GM21381 (cell line): ENCODE results near the gene DLX4.

Experiments used
- ATAC-seq: cut with Tn5 transposase; IDR thresholded peaks from one replicate; pipeline ENCODE4 v1.9.1; 2021; ENCODE audit warnings: mild to moderate bottlenecking, moderate library complexity; ENCODE audit not compliant: unreplicated experiment

Gene DLX4

GRCh38 chr17:49985310-49985990, 16.5 kb downstream of the DLX4 start:
- ATAC-seq: no peak

GRCh38 chr17:49986396-49987289, 17.7 kb downstream of the DLX4 start:
- ATAC-seq: no peak

- no peak for ATAC-seq
Observed at GRCh38 chr17:49987290-49987585, 18.2 kb downstream of the DLX4 start.

GRCh38 chr17:49987681-49988441, 18.9 kb downstream of the DLX4 start:
- no peak for ATAC-seq

DNA sequence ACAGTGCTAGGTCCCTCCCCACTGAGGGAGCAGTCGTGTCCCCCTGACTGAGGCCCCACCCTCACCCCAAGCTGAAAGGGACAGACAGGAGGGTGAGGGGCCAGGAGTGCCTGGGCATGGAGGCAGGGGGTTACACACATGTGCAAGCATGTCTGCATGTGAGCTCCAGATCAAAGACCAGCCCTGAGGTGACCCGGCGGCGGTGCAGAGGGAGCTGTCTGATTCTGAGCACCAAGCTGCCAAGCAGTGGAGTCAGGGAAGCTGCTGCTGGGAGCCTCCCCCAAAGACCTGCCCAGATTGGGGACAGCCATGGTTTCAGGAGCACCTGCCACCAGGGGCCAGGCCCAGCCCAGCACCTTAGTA, 20.5 kb downstream of the DLX4 start:
- no peak for ATAC-seq

DNA sequence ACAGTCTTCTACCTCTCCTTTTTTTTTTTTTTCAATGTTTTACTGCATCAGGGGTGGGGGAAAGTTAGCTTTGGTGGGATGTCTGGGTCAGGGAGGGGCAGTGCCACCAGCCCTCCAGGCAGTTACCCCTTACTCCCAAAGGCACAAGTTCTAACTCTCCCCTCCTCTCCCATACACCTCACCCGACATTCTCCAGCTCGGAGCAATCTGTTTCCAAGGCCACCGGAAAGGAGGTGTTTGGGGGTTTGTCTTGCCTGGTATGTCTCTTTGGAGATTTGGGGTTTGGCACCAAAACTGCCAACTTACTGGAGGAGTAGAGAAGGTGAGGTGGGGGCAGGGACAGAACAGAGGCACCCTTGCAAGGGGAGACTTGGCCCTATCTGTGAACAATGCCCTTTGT, 21.3 kb downstream of the DLX4 start:
- ATAC-seq: no peak

DNA sequence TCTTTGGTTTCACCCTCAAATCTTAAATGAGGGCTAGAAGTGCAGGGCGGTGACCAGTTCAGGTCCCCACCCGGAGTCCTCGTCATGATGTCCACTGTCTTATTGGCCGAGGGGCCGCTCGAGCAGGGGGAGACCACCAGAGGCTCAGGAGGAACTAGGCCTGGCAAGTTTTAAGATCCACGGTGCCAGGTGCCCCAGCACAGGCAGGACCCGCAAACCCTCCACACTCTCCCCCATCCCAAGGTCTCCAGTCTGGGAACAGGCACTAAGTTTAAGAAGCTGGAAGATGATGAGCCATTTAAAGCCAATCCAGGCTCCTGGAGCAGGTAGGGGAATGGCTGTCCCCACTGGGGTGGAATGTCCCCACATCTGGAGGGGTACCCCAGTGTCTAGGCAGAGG, 21.9 kb downstream of the DLX4 start:
- ATAC-seq: no peak

DNA sequence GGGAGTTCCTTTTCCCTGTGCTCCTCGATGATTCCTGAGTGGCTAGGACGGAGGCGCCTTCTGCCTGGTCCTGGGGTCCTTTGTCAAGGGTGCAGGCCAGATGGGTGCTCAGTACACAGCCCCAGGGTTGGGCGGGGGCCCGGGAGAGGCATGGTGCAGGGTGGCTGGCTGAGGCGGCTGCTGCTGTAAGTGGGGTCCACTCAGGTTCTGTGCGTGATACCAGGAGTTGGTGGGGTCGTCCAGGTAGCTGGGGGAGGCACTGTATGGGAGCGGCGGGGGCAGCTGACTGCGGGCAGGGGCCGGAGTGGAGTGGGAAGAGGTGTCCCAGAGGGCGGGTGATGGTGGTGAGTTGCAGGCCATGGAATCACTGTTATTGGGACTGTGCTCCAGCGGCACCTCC, 22.4 kb downstream of the DLX4 start:
- no peak for ATAC-seq

- ATAC-seq: no peak
Observed at GRCh38 chr17:49992191-49992932, 23.4 kb downstream of the DLX4 start.

DNA sequence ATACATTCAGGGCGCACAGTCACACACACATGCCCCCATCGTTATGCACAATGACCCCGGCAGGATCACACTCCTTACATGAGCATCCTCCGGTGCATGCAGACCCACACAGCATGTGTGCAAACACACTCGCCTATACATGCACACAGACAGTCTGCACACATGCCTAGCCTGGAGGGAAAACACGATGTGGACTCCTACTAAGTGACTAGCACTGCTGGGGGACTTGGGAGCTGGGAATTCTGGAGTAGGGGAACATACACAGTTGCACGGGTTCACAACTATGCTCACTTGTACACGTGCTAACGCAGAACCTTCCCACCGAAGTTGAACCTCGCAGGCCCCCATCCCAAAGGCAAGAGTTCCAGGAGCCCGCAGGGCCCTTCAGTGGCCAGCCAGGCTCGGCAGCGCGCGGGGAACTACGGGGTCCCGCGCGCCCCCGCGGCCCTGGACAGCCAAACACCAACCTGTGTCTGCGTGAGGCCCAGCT, 24.0 kb downstream of the DLX4 start:
- ATAC-seq: no peak

- no peak for ATAC-seq
Observed at GRCh38 chr17:49993423-49994060, 24.6 kb downstream of the DLX4 start.

GRCh38 chr17:49994085-49995054, 25.4 kb downstream of the DLX4 start:
- no peak for ATAC-seq

- ATAC-seq: no peak
Observed at GRCh38 chr17:49995055-49995738, 26.2 kb downstream of the DLX4 start, which contains the start of gene DLX3. TSS of gene DLX3 (minus strand) at chr17:49995224. CDS start at chr17:49994998, 226 bp downstream.

GRCh38 chr17:49996121-49996494, 27.1 kb downstream of the DLX4 start:
- ATAC-seq: no peak

DNA sequence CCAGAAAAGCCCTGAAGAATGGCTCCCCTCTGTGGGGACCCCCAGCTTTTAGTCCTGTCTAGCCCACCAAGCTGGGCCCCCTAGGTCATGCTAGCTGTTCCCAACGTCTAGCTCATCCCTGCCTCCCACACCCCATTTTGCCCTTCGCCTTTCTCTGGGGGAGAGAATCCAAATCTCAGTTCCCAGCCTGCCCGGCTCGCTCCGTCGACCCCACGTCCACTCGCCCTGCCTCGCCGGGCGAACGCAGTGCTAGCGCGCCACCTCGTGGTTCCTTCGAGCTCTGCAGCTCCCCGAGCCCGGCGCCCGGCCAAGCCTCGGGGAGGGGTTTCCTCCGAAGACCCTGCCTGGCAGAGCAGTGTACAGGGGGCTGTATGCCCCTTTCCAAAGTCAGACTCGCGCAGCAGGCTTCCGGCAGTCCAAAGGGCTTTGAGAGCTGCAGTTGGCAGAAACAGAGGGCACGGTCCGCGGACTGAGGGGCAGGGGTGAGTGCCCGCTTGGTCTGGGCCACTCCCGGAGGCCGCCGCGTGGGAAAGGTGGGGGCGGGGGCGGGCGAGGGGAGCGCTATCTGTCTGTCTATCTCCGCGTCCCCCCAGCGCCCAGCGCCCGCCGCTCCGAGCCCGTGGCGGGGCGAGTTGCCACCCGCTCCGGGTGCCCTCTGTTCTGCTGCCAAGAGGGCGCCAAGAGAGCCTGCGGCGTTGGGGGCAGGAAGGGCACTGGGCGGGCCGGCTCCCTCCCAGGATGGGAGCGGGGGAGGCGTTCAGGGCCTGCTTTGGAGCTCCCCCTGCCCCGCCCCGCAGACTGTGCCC, 27.7 kb downstream of the DLX4 start:
- ATAC-seq: no peak

DNA sequence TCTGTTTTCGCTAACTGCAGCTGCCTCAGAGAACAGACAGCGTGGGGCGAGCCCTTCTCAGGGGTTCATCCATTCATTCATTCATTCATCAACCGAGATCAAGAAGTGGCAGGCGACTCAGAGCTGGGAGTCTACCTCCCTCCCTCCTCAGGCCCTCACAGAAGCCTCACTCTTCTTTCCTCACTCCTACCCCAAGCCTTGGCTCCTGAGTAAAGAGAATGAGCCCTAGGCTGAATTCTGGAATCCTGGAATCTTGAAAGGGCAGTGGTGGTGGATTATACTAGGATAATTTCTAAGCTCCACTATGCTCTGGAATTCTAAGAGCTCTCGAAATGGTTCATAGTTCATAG, 28.3 kb downstream of the DLX4 start:
- no peak for ATAC-seq

- no peak for ATAC-seq
Observed at GRCh38 chr17:49997773-49998703, 29.0 kb downstream of the DLX4 start.
